SK-N-SH treated with all-trans-retinoic acid at 6 μM for 48 hours (cell line): ENCODE data around the gene AGMO.

Experiments used
- ATAC-seq: fragments of 200-7000 bp; cut with Tn5 transposase; 3 replicates; pipeline ENCODE4 v1.9.1; 2020; ENCODE audit warnings: mild to moderate bottlenecking, moderate library complexity
- ARNTL ChIP-seq: fragments of 450-650 bp; formaldehyde crosslinking; IDR thresholded peaks from 2 replicates; pipeline ENCODE4 v1.5.0; 2020; ENCODE audit warnings: low read depth, mild to moderate bottlenecking, moderate library complexity, borderline replicate concordance
- CREB5 ChIP-seq: fragments of 250-450 bp; sonication (Bioruptor Pico); IDR thresholded peaks from 2 replicates; pipeline ENCODE4 v1.5.1; 2020; ENCODE audit warnings: low read depth, mild to moderate bottlenecking, moderate library complexity
- CSRNP3 ChIP-seq: fragments of 250-450 bp; sonication (Bioruptor Pico); IDR thresholded peaks from 2 replicates; pipeline ENCODE4 v1.5.1; 2021; ENCODE audit warnings: mild to moderate bottlenecking, moderate library complexity
- ESRRG ChIP-seq: fragments of 250-450 bp; sonication (Bioruptor Pico); IDR thresholded peaks from 2 replicates; pipeline ENCODE4 v1.6.1; 2021; ENCODE audit warnings: mild to moderate bottlenecking
- GLIS3 ChIP-seq: fragments of 250-450 bp; sonication (Bioruptor Pico); IDR thresholded peaks from 2 replicates; pipeline ENCODE4 v1.5.0; 2020; ENCODE audit warnings: mild to moderate bottlenecking, moderate library complexity
- ISL1 ChIP-seq: fragments of 250-450 bp; sonication (Bioruptor Pico); IDR thresholded peaks from 2 replicates; pipeline ENCODE4 v2.1.2; 2022; ENCODE audit warnings: mild to moderate bottlenecking, moderate library complexity
- OSR1 ChIP-seq: fragments of 250-450 bp; sonication (Bioruptor Pico); IDR thresholded peaks from 2 replicates; pipeline ENCODE4 v1.8.0; 2022; ENCODE audit warnings: moderate library complexity, mild to moderate bottlenecking, inconsistent platforms
- PATZ1 ChIP-seq: fragments of 250-450 bp; sonication (Bioruptor Pico); IDR thresholded peaks from 2 replicates; pipeline ENCODE4 v1.8.0; 2020; ENCODE audit warnings: mild to moderate bottlenecking, moderate library complexity, borderline replicate concordance
- POU6F1 ChIP-seq: fragments of 250-450 bp; sonication (Bioruptor Pico); IDR thresholded peaks from 2 replicates; pipeline ENCODE4 v1.8.0; 2021; ENCODE audit warnings: low read depth, mild to moderate bottlenecking, moderate library complexity, borderline replicate concordance
- PPARA ChIP-seq: fragments of 250-450 bp; sonication (Bioruptor Pico); IDR thresholded peaks from 2 replicates; pipeline ENCODE4 v1.5.0; 2020; ENCODE audit warnings: mild to moderate bottlenecking, borderline replicate concordance
- SNAI2 ChIP-seq: fragments of 250-450 bp; sonication (Bioruptor Pico); IDR thresholded peaks from 2 replicates; pipeline ENCODE4 v1.5.0; 2020; ENCODE audit warnings: mild to moderate bottlenecking, moderate library complexity
- TCF4 ChIP-seq: fragments of 250-450 bp; sonication (Bioruptor Pico); IDR thresholded peaks from 2 replicates; pipeline ENCODE4 v1.8.0; 2021; ENCODE audit warnings: mild to moderate bottlenecking, moderate library complexity, borderline replicate concordance
- TOX ChIP-seq: fragments of 250-450 bp; sonication (Bioruptor Pico); IDR thresholded peaks from 2 replicates; pipeline ENCODE4 v1.8.0; 2021; ENCODE audit warnings: mild to moderate bottlenecking, moderate library complexity, borderline replicate concordance
- TSHZ2 ChIP-seq: fragments of 250-450 bp; sonication (Bioruptor Pico); IDR thresholded peaks from 2 replicates; pipeline ENCODE4 v1.5.0; 2020; ENCODE audit warnings: mild to moderate bottlenecking, moderate library complexity
- ZC3H10 ChIP-seq: fragments of 250-450 bp; sonication (Bioruptor Pico); IDR thresholded peaks from 2 replicates; pipeline ENCODE4 v1.5.1; 2021; ENCODE audit warnings: mild to moderate bottlenecking, moderate library complexity
- ZNF565 ChIP-seq: fragments of 450-650 bp; formaldehyde crosslinking; conservative IDR thresholded peaks from 2 replicates; pipeline ENCODE4 v1.5.0; 2020; ENCODE audit warnings: low read depth, mild to moderate bottlenecking, moderate library complexity
- ZNF8 ChIP-seq: fragments of 450-650 bp; formaldehyde crosslinking; IDR thresholded peaks from 2 replicates; pipeline ENCODE4 v1.5.0; 2020; ENCODE audit warnings: mild to moderate bottlenecking, moderate library complexity

The AGMO gene

GRCh38 chr7:15546272-15546792 is 15.5 kb downstream of the AGMO start (continued):
- TF ChIP-seq OSR1 (CRISPR knock-in tag), result no peak
- TF ChIP-seq SNAI2, result no peak
- no peak for TF ChIP-seq ZNF8 (CRISPR knock-in tag)
- no peak for TF ChIP-seq TOX (CRISPR knock-in tag)
- no peak for TF ChIP-seq POU6F1
- no peak for TF ChIP-seq PPARA (CRISPR knock-in tag)
- no peak for TF ChIP-seq ESRRG (CRISPR knock-in tag)
- no peak for TF ChIP-seq ZNF565 (CRISPR knock-in tag)

GRCh38 chr7:15544050-15544449 is 17.8 kb downstream of the AGMO start:
- ATAC-seq, result no peak

More at GRCh38 chr7:15544050-15544449, 17.8 kb downstream of the AGMO start:
- TF ChIP-seq PATZ1 (CRISPR knock-in tag) (no peak), TOX (CRISPR knock-in tag) (no peak), ARNTL (no peak), TSHZ2 (CRISPR knock-in tag) (no peak), GLIS3 (no peak), ZC3H10 (CRISPR knock-in tag) (no peak), CSRNP3 (CRISPR knock-in tag) (no peak), ISL1 (CRISPR knock-in tag) (no peak), SNAI2 (no peak), ZNF565 (CRISPR knock-in tag) (no peak), PPARA (CRISPR knock-in tag) (no peak), OSR1 (CRISPR knock-in tag) (no peak), TCF4 (CRISPR knock-in tag) (no peak), POU6F1 (no peak), ESRRG (CRISPR knock-in tag) (no peak), CREB5 (CRISPR knock-in tag) (no peak)
